HG03565 (cell line): ENCODE data around the gene GKN2.

ENCODE experiments used
- ATAC-seq: cut with Tn5 transposase; IDR thresholded peaks from one replicate; pipeline ENCODE4 v1.9.1; 2021; ENCODE audit warnings: mild to moderate bottlenecking, moderate library complexity; ENCODE audit not compliant: unreplicated experiment

Gene GKN2

DNA sequence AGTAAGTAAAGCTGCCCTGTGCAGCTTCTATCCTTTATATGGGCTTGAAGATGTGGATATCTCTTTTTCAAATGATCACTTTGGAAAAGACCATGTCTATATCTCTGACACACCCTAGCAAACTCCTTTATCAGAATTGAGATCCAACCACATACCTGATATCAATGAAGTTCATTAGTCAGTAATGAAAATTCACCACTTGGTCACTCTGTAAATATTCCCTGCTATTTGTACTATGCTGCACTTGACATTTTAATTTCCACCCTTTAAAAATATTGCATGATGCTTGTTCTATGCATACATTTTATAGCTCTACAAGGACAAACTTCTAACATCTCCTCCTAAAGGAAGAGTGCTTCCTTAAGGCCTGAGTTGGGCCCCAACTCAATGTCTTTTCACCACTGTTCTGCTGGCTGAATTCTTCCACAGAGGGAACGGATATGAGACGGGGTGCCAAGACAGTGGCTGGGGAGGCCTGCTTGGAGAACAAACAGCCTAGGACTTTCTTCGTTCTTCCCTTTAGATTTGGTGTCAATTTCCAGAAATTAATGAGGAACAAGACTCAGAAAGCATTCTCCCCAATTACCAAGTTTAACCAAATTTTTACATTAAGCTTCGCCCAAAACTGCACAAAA is at the start of gene GKN2:
GKN2 (minus strand) TSS at position 7 of the 635 bp plus-strand sequence. CDS start 32 bp downstream, outside the sequence.
- ATAC-seq, result no peak

- ATAC-seq, result no peak
Measured at GRCh38 chr2:69001879-69002278, 49.2 kb upstream of the GKN2 start.

- no peak for ATAC-seq
Measured at GRCh38 chr2:68997401-68997800, 44.7 kb upstream of the GKN2 start.

DNA sequence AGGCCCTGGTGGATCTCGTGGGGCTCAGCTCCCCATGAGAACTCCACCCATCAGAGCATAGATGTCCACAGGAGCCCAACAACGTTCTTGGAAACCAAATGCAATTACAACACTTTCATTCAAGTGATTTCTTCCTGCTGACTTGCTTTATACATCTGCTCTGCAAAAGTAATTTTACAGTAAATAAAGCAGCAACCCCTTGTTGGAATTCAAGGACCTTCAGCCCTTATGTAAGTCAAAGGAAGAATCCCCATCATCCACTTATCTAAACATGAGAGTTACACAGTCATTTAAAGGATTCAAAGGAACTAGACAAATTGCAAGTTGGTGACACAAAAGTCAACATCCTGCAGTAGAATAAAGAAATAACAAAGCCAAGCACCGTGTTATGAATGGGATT is 43.2 kb upstream of the GKN2 start:
- no peak for ATAC-seq

GRCh38 chr2:68994864-68995263 is 42.2 kb upstream of the GKN2 start:
- ATAC-seq, result no peak

DNA sequence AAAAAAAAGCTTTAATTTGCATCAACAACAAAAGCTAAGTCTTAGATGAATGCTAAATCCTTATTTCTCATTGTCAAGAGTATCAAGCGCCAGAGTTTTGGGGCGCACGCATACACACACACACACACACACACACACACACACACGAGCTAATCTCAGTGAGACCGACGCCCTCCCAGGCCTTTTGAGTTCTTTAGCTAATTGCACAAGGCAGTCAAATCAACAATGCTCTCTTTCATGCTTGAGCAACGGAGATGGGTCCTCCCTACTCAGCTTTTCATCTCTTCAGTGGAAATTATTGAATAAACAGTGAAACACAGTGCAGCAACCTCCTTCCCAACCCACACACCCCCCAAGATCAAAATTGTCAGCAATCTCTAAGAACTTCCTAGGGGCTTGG is 41.0 kb upstream of the GKN2 start:
- no peak for ATAC-seq

DNA sequence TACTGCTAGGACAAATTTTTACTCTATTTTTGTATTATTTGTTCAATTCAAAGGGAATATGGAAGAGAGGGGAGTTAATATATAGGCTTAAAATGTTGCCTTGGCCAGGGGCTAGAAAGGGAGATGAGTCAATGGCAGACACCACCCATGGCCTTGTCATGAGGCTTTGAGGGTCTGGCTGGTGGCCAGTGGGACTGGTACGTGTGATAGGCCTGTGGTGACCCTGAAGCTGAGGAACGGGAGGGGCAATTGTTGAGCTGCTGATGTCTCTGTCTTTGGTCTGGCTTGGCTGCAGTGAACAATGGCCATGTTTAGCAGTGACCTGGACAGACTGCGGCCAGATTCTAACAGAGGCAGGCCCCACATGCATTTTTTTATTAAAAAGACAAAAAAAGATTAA is 40.2 kb upstream of the GKN2 start:
- no peak for ATAC-seq

GRCh38 chr2:68992341-68992740 is 39.6 kb upstream of the GKN2 start:
- no peak for ATAC-seq

- ATAC-seq, result no peak
Measured at GRCh38 chr2:68989035-68989434, 36.3 kb upstream of the GKN2 start.

DNA sequence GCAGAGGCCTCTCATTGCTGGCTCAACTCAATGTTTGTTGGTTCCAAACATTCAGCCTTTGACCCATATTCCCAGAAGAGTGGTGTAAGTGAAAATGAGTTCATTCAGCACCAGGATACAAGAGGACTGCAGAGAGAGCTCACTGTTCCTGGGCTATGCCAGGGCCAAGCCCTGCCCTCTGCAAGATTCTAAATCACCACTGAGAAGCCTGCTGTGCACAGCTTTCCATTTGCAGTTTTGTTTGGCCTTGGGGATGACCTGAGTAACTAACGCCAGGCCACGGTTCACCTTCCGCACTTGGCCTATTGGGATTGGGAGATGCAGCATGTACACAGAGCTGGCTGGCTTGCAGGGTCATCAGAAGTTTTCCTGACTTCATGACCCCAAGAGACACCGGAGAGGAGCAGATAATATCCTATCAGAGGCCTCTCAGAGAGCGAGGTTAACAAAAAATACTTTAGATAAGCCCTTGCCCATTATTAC is 34.4 kb upstream of the GKN2 start:
- ATAC-seq, result no peak

DNA sequence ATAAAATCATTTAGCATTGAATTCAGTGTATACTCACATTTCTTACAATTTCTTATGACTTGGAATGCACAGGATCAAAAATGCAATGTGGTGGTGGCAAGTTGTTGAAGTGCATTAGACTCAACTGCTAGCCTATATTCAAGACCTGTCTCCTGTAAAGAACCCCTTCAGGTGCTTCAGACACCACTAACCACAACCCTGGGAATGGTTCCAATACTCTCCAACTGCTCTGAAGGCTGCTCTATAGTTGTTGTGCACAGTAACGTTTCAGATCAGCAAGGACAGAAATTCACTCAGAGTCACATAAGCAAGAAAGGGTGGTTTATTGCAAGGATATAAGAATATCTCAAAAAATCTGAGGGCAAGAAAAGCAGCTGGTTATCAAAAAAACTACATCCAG is 28.3 kb upstream of the GKN2 start:
- no peak for ATAC-seq

DNA sequence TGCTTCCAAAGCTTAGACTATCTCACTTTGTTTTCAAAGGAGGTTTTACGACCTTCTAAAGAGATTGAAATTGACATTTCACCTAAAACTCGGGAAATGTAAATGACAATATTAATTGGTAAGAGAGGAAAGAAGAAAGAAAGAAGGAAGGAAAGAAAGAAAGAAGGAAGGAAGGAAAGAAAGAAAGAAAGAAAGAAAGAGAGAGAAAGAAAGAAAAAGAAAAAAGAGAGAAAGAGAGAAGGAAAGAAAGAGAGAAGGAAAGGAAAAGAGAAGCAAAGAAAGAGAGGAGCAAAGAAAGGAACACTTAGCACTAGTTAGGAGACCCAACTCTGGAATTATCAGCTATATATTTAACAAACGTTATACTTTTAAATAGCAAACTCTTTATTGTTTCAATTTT is 25.4 kb upstream of the GKN2 start:
- ATAC-seq, result no peak

DNA sequence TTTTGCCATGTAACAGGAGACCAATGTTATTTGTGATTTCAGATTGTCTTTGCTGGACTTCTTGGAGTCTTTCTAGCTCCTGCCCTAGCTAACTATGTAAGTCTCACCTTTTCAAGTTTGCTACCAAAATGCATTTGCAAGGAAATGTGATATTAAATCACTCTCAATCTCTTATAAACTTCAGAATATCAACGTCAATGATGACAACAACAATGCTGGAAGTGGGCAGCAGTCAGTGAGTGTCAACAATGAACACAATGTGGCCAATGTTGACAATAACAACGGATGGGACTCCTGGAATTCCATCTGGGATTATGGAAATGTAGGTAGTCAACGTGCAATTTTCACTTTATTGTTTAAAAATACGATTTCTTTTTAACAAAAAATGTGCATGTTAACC is 24.8 kb upstream of the GKN2 start:
- ATAC-seq, result no peak

GRCh38 chr2:68975844-68976243 is 23.2 kb upstream of the GKN2 start:
- no peak for ATAC-seq

- ATAC-seq, result no peak
Measured at GRCh38 chr2:68974946-68975665, 22.4 kb upstream of the GKN2 start.

- no peak for ATAC-seq
Measured at GRCh38 chr2:68974251-68974650, 21.6 kb upstream of the GKN2 start, which contains the start of gene GKN1. GKN1 (plus strand) TSS chr2:68974636; CDS start chr2:68974678, 42 bp downstream.

GRCh38 chr2:68971591-68972231 is 19.0 kb upstream of the GKN2 start:
- ATAC-seq, result no peak

GRCh38 chr2:68970566-68971265 is 18.0 kb upstream of the GKN2 start:
- no peak for ATAC-seq

- no peak for ATAC-seq
Measured at GRCh38 chr2:68969736-68970490, 17.2 kb upstream of the GKN2 start.

- ATAC-seq, result no peak
Measured at GRCh38 chr2:68968221-68968620, 15.5 kb upstream of the GKN2 start.

- ATAC-seq, result no peak
Measured at GRCh38 chr2:68964282-68964681, 11.6 kb upstream of the GKN2 start.
